Measurements from ENCODE around the gene TIMM23B. TPM values are rescaled to one million over a fixed set of nuclear protein-coding genes. Genes with fewer than 3 reads are reported as not detected.
"Not testable (repeated sequence)": the region's sequence is repeated elsewhere in the genome, so short reads cannot be mapped to it uniquely, and the experiment has no call there.

The TIMM23B gene
- total and polyA plus RNA-seq, 10 of the 15 experiments (the other 5 are each of a cell fraction or from before 2014, with no cell fraction given), result 5.0 to 30.4 (median 17.7) TPM

DNA sequence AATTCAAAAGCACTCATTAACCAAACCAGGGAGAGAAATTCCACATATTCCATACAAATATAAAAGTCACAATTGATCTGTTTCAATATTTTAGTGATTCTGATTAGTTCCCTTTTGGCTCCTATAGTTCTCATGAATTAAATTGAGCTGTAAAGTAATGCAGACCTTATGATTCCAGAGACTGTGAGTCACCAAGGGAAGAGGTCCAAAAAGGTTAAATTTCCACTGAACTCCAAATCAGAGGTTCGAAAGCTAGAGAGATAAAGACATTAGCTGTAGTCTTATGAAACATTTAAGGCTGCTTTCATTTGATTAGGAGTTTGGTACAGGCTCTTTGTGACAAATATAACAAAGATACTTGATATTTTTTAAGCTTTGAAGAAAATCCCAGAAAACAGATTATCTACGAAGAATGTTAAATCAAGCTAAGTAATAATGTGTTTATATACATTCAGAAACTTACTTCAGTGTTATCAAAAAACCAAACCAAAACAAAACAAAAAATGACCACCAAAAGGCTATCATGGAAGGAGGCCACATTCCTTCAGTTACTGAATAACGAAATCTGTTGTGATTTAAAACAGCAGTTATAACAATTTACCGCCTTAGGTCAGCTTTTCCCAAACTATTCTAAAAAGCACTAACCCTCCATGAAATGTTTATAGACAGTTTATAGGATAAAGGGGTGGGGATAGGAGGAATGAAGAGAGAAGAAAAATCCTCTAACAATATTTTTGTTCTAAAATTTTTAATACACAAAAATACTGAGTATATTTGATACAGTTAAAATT is 33.4 kb upstream of the TIMM23B start:
- H3K9ac ChIP-seq (ENCODE audit: control insufficient read depth, insufficient read depth, low read length); CTCF ChIA-PET; intact Hi-C loops (cut with micrococcal nuclease; ENCODE audit: unreplicated experiment); SMC1A ChIA-PET (ENCODE audit: uncharacterized antibody, unreplicated experiment); H3K27me3 ChIP-seq (replicated peaks in 1 of 2; ENCODE audit: control insufficient read depth in 2 of 2, insufficient read depth in 2 of 2, low read length in 1 of 2); H3K36me3 ChIP-seq (ENCODE audit: control insufficient read depth in 2 of 2, insufficient read depth in 2 of 2, low read length in 1 of 2); H3K9me3 ChIP-seq (replicated peaks; ENCODE audit: control insufficient read depth, insufficient read depth, low read length); ATAC-seq; in situ Hi-C loops (cut with MboI); H3K4me2 ChIP-seq (ENCODE audit: control insufficient read depth, insufficient read depth); BruUV-seq (replicated peaks); RAD21 ChIA-PET (ENCODE audit: unreplicated experiment); H4K20me1 ChIP-seq (ENCODE audit: control insufficient read depth, insufficient read depth); FAIRE-seq; H3K27ac ChIP-seq (ENCODE audit: control insufficient read depth, insufficient read depth); H3K4me3 ChIP-seq; H3K4me1 ChIP-seq (ENCODE audit: control insufficient read depth, insufficient read depth, low read length); POLR2A ChIA-PET; DNase-seq (ENCODE audit: low read depth, low spot score); H3K79me2 ChIP-seq (ENCODE audit: control insufficient read depth, insufficient read depth, low read length); H2AFZ ChIP-seq (ENCODE audit: control insufficient read depth, low read depth, low read length): not testable (repeated sequence)
- WGBS (ENCODE audit: insufficient coverage, insufficient replicate concordance, low lambda C conversion rate, missing lambda C conversion rate), result 100% methylated on average over 4 of the region's 4 CpGs

DNA sequence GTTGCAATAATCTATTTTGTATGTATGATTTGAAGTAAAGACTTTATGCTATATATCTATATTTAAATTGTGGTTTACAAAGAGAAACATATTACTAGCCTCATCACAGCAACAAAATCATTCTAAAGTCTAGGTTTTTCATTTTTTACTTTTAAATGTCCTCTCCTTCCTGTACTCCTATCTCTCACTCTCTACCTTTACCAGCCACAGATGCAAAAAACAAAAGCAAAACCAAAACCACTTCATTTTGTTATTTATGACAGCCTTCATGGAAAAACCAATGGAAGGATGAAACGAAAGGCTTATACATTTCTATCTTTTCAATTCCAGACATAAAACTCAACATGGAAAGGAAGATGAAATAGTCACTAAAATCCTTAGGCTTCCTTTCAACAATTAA is 31.6 kb upstream of the TIMM23B start:
- H3K4me2 ChIP-seq (ENCODE audit: control insufficient read depth, insufficient read depth); in situ Hi-C loops (cut with MboI); DNase-seq (ENCODE audit: low read depth, low spot score); FAIRE-seq; H3K4me3 ChIP-seq; H3K4me1 ChIP-seq (ENCODE audit: control insufficient read depth, insufficient read depth, low read length); H3K9ac ChIP-seq (ENCODE audit: control insufficient read depth, insufficient read depth, low read length); H4K20me1 ChIP-seq (ENCODE audit: control insufficient read depth, insufficient read depth); ATAC-seq; intact Hi-C loops (cut with micrococcal nuclease; ENCODE audit: unreplicated experiment); BruUV-seq (replicated peaks); CTCF ChIA-PET; SMC1A ChIA-PET (ENCODE audit: uncharacterized antibody, unreplicated experiment); H3K27ac ChIP-seq (ENCODE audit: control insufficient read depth, insufficient read depth); H3K9me3 ChIP-seq (replicated peaks; ENCODE audit: control insufficient read depth, insufficient read depth, low read length); H3K79me2 ChIP-seq (ENCODE audit: control insufficient read depth, insufficient read depth, low read length); POLR2A ChIA-PET; RAD21 ChIA-PET (ENCODE audit: unreplicated experiment); H2AFZ ChIP-seq (ENCODE audit: control insufficient read depth, low read depth, low read length); H3K27me3 ChIP-seq (replicated peaks in 1 of 2; ENCODE audit: control insufficient read depth in 2 of 2, insufficient read depth in 2 of 2, low read length in 1 of 2); H3K36me3 ChIP-seq (ENCODE audit: control insufficient read depth in 2 of 2, insufficient read depth in 2 of 2, low read length in 1 of 2): not testable (repeated sequence)
- no CpG with 5 or more reads among the region's 1 CpG for WGBS (ENCODE audit: insufficient coverage, insufficient replicate concordance, low lambda C conversion rate, missing lambda C conversion rate)

DNA sequence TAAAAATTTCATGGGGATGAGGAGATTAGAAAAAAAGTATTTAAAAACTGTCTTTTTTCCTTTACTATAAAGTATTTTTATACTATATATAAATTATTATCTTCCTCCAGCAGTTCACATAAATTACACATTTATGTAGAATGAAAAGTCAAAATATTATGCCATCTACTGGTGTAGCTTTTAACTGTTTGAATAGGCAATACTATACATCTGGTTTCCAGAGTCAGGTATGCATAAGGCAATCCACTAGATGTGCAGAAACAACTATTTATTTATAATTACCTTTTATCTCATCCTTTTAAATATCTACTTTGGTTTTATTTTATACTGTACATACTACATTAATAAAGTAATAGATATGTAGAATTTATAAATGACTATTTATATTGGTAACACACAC is 25.4 kb upstream of the TIMM23B start:
- H2AFZ ChIP-seq (ENCODE audit: control insufficient read depth, low read depth, low read length); RAD21 ChIA-PET (ENCODE audit: unreplicated experiment); H3K27ac ChIP-seq (ENCODE audit: control insufficient read depth, insufficient read depth); in situ Hi-C loops (cut with MboI); DNase-seq (ENCODE audit: low read depth, low spot score); FAIRE-seq; H3K4me3 ChIP-seq; intact Hi-C loops (cut with micrococcal nuclease; ENCODE audit: unreplicated experiment); POLR2A ChIA-PET; H3K4me2 ChIP-seq (ENCODE audit: control insufficient read depth, insufficient read depth); H3K36me3 ChIP-seq (ENCODE audit: control insufficient read depth in 2 of 2, insufficient read depth in 2 of 2, low read length in 1 of 2); SMC1A ChIA-PET (ENCODE audit: uncharacterized antibody, unreplicated experiment); BruUV-seq (replicated peaks); H3K9me3 ChIP-seq (replicated peaks; ENCODE audit: control insufficient read depth, insufficient read depth, low read length); H3K4me1 ChIP-seq (ENCODE audit: control insufficient read depth, insufficient read depth, low read length); H3K27me3 ChIP-seq (replicated peaks in 1 of 2; ENCODE audit: control insufficient read depth in 2 of 2, insufficient read depth in 2 of 2, low read length in 1 of 2); H3K9ac ChIP-seq (ENCODE audit: control insufficient read depth, insufficient read depth, low read length); H3K79me2 ChIP-seq (ENCODE audit: control insufficient read depth, insufficient read depth, low read length); H4K20me1 ChIP-seq (ENCODE audit: control insufficient read depth, insufficient read depth); CTCF ChIA-PET: not testable (repeated sequence)
- peak; percentile 40; the same call in 1 of the 3 replicates for ATAC-seq

DNA sequence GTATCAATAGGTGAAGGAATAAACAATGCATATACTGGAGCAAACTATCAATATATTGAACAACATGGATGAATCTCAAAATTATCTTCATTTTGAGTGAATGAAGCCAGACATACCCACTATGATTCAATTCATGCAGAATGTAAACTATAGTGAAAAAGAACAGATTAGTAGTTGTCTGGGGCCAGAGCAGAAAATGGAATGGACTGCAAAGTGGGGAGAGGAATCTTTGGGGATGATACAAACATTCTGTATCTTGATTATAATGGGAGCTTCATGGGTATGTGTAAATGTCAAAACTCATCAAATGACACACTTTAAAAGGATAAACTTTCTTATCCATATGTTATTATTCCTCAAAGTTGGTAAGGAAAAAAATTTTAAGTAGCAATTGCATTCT is 23.9 kb upstream of the TIMM23B start:
- ATAC-seq; H2AFZ ChIP-seq (ENCODE audit: control insufficient read depth, low read depth, low read length); H3K9me3 ChIP-seq (replicated peaks; ENCODE audit: control insufficient read depth, insufficient read depth, low read length); in situ Hi-C loops (cut with MboI); RAD21 ChIA-PET (ENCODE audit: unreplicated experiment); CTCF ChIA-PET; H3K27me3 ChIP-seq (replicated peaks in 1 of 2; ENCODE audit: control insufficient read depth in 2 of 2, insufficient read depth in 2 of 2, low read length in 1 of 2); SMC1A ChIA-PET (ENCODE audit: uncharacterized antibody, unreplicated experiment); H3K4me1 ChIP-seq (ENCODE audit: control insufficient read depth, insufficient read depth, low read length); H3K36me3 ChIP-seq (ENCODE audit: control insufficient read depth in 2 of 2, insufficient read depth in 2 of 2, low read length in 1 of 2); H3K79me2 ChIP-seq (ENCODE audit: control insufficient read depth, insufficient read depth, low read length); H3K4me2 ChIP-seq (ENCODE audit: control insufficient read depth, insufficient read depth); BruUV-seq (replicated peaks); H3K9ac ChIP-seq (ENCODE audit: control insufficient read depth, insufficient read depth, low read length); DNase-seq (ENCODE audit: low read depth, low spot score); H3K4me3 ChIP-seq; H3K27ac ChIP-seq (ENCODE audit: control insufficient read depth, insufficient read depth); H4K20me1 ChIP-seq (ENCODE audit: control insufficient read depth, insufficient read depth); intact Hi-C loops (cut with micrococcal nuclease; ENCODE audit: unreplicated experiment); FAIRE-seq: not testable (repeated sequence)
- POLR2A ChIA-PET, result interaction anchor here (0.6 kb wide), 1 partner anchor 498 kb away, joined by 3 read pairs; no protein-coding TSS in a partner anchor

Data from GM12878 (cell line).